ENCODE data around the gene SRRM4. TPM values are rescaled to one million over a fixed set of nuclear protein-coding genes. Genes with fewer than 3 reads are reported as not detected.
A peak's percentile ranks its signal among the peaks of the same experiment; 100 is the strongest.
"Not testable (repeated sequence)": the region's sequence is repeated elsewhere in the genome, so short reads cannot be mapped to it uniquely, and the experiment has no call there.

SRRM4 gene
- total RNA-seq, 1 donor = not detected

GRCh38 chr12:119102714-119103113 lies 121.4 kb downstream of the SRRM4 start:
- no peak overlapping the region for H3K4me3 ChIP-seq (ENCODE audit: low read depth, low read length)
- DNase-seq (ENCODE audit: low read depth) = no peak
- TF ChIP-seq, protein P1, sequence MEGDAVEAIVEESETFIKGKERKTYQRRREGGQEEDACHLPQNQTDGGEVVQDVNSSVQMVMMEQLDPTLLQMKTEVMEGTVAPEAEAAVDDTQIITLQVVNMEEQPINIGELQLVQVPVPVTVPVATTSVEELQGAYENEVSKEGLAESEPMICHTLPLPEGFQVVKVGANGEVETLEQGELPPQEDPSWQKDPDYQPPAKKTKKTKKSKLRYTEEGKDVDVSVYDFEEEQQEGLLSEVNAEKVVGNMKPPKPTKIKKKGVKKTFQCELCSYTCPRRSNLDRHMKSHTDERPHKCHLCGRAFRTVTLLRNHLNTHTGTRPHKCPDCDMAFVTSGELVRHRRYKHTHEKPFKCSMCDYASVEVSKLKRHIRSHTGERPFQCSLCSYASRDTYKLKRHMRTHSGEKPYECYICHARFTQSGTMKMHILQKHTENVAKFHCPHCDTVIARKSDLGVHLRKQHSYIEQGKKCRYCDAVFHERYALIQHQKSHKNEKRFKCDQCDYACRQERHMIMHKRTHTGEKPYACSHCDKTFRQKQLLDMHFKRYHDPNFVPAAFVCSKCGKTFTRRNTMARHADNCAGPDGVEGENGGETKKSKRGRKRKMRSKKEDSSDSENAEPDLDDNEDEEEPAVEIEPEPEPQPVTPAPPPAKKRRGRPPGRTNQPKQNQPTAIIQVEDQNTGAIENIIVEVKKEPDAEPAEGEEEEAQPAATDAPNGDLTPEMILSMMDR (IDR thresholded peaks at IDR 0.05; ENCODE audit: insufficient read depth, low read depth, low read length) = no peak

- not testable (repeated sequence) for DNase-seq (ENCODE audit: low read depth); H3K4me3 ChIP-seq (ENCODE audit: low read depth, low read length)
Observed at GRCh38 chr12:119104969-119105368, 123.6 kb downstream of the SRRM4 start.

- TF ChIP-seq, protein P1 (IDR thresholded peaks at IDR 0.05; ENCODE audit: insufficient read depth, low read depth, low read length) = no peak
- DNase-seq (ENCODE audit: low read depth) = no peak
- no peak overlapping the region for H3K4me3 ChIP-seq (ENCODE audit: low read depth, low read length)
Observed at GRCh38 chr12:119113496-119113986, 132.2 kb downstream of the SRRM4 start.

- no peak overlapping the region for H3K4me3 ChIP-seq (ENCODE audit: low read depth, low read length)
- TF ChIP-seq, protein P1 (IDR thresholded peaks at IDR 0.05; ENCODE audit: insufficient read depth, low read depth, low read length) = no peak
Observed at GRCh38 chr12:119114294-119114693, 133.0 kb downstream of the SRRM4 start.

DNA sequence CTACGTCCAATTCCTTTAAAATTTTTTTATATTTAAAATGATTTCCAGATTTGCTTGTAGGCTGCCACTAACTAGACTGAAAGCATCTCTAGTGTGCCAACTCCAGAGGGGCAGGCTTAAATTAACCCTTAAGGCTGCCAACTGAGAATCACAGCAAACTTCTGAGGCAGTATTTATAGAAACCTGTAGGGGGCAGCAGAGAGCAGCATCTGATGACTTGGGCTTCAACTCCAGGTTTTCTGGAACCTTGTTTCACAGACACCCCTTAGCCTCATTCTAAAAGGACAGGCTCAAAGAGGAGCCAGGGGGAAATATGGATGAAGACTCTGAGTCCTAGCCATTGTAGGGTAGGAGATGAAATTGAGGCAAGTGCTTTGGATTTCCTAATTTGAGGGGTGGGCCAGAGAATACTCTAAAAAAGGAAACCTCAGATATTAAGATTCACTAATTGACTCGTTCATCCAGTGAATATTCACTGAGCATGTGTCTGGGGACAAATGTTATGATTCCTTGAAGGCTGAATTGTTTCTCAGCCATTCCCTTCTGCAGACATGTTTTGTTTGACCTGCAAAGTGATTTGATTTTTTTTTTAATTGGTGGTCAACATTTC lies 134.1 kb downstream of the SRRM4 start:
- DNase-seq (ENCODE audit: low read depth) = peak; percentile 36
- TF ChIP-seq, protein P1 (IDR thresholded peaks at IDR 0.05; ENCODE audit: insufficient read depth, low read depth, low read length) = peak; percentile 88
- H3K4me3 ChIP-seq (ENCODE audit: low read depth, low read length) = no peak overlapping the region

More at GRCh38 chr12:119114294-119114693, 133.0 kb downstream of the SRRM4 start:
- DNase-seq (ENCODE audit: low read depth) = no peak

GRCh38 chr12:119117936-119118335 lies 136.6 kb downstream of the SRRM4 start:
- H3K4me3 ChIP-seq (ENCODE audit: low read depth, low read length) = no peak overlapping the region
- TF ChIP-seq, protein P1 (IDR thresholded peaks at IDR 0.05; ENCODE audit: insufficient read depth, low read depth, low read length) = no peak
- no peak for DNase-seq (ENCODE audit: low read depth)

DNA sequence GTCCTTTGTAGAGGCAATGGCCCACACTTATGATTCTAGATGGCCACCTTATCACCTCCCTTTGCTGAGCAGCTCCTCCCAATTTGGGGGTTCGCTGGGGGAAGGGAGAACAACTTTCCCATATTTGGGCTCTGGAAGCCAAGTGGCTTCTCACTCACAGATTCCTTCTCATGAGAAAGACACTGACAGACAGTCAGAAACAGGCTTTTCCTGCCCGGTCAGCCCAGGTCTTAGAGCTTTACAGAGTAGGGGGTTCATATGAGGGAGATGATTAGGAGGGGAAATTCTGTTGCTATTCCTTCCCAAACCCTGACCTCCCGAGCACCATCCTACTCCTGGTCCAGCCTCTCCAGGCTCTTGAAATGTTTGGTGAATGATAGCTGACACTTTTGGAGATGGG lies 137.3 kb downstream of the SRRM4 start:
- no peak overlapping the region for H3K4me3 ChIP-seq (ENCODE audit: low read depth, low read length)
- TF ChIP-seq, protein P1 (IDR thresholded peaks at IDR 0.05; ENCODE audit: insufficient read depth, low read depth, low read length) = no peak
- DNase-seq (ENCODE audit: low read depth) = no peak

All from fibroblast of villous mesenchyme (primary cell).